ENCODE measurements around the gene CNTNAP1. TPM values are rescaled to one million over a fixed set of nuclear protein-coding genes. Genes with fewer than 3 reads are reported as not detected.

The CNTNAP1 gene
- total and polyA plus RNA-seq, 9 of the 15 experiments (the other 6 are each of a cell fraction or from before 2014, with no cell fraction given): 0.10 to 1.8 (median 0.62) TPM

DNA sequence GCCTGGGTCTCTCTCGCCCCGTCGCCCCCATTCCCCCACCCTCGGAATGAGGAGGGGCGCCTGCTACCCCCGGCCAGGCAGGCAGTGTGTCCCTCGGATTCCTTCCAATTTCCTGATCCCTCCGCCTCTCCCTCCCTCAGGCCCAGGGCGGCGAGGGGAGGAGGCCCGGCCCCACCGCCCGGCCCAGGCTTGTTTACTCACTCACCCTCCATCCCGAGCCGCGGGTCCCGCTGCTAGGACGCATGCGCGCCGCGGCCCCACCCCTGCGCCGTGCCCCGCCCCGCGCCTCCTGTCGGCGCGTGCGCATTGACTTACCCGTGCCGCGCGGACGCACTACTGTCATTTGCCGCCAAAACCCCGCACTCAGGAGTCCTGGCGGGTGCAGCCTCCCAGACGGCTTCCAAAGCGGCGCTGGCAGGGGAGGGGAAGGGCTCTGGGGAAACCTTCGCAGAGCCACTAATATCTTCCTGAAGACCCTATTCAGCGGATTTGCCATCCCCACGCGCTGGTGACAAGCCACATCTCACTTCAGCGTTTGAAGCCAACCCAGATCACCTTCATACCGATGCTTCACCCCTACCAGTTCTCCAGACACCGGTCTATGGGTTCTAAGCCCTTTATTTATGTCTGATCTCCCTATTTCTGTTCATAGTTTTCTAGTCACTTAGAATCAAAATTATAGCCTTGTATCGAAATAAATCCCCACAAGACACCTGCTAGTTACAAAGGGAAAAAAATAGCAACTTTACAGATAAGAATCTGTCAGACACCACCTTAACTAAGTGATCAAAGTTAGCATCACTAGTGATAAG, 62.7 kb downstream of the CNTNAP1 start, which contains the start of gene EZH1 (continued):
- TF ChIP-seq ARID4B (CRISPR knock-in tag; IDR thresholded peaks at IDR 0.05) (no peak; the same call in 1 of the 2 replicates), PHB (CRISPR knock-in tag; IDR thresholded peaks at IDR 0.05) (no peak), HMG20A (CRISPR knock-in tag; conservative IDR thresholded peaks at IDR 0.05) (no peak), PHB2 (IDR thresholded peaks at IDR 0.05; ENCODE audit: low read depth) (no peak), TCF3 (CRISPR knock-in tag; IDR thresholded peaks at IDR 0.05) (no peak), ZNF583 (CRISPR knock-in tag; IDR thresholded peaks at IDR 0.05) (no peak), SAP30 (IDR thresholded peaks at IDR 0.05; ENCODE audit: borderline replicate concordance, insufficient read depth, low read depth, low read length, poor library complexity, severe bottlenecking) (no peak), HDAC6 (IDR thresholded peaks at IDR 0.05; ENCODE audit: low read depth, low read length) (no peak), CREB3 (tag; conservative IDR thresholded peaks at IDR 0.05; ENCODE audit: low read depth) (no peak), ZNF785 (CRISPR knock-in tag; IDR thresholded peaks at IDR 0.05) (no peak), USF1 (CRISPR knock-in tag; IDR thresholded peaks at IDR 0.05) (0 out of 2 replicates have a peak, but pooled peaks have one; percentile 35)
- TF ChIP-seq, protein P1, sequence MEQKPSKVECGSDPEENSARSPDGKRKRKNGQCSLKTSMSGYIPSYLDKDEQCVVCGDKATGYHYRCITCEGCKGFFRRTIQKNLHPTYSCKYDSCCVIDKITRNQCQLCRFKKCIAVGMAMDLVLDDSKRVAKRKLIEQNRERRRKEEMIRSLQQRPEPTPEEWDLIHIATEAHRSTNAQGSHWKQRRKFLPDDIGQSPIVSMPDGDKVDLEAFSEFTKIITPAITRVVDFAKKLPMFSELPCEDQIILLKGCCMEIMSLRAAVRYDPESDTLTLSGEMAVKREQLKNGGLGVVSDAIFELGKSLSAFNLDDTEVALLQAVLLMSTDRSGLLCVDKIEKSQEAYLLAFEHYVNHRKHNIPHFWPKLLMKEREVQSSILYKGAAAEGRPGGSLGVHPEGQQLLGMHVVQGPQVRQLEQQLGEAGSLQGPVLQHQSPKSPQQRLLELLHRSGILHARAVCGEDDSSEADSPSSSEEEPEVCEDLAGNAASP (IDR thresholded peaks at IDR 0.05): no peak
- TF ChIP-seq, protein P2, sequence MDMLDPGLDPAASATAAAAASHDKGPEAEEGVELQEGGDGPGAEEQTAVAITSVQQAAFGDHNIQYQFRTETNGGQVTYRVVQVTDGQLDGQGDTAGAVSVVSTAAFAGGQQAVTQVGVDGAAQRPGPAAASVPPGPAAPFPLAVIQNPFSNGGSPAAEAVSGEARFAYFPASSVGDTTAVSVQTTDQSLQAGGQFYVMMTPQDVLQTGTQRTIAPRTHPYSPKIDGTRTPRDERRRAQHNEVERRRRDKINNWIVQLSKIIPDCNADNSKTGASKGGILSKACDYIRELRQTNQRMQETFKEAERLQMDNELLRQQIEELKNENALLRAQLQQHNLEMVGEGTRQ (CRISPR knock-in tag; IDR thresholded peaks at IDR 0.05): no peak
- TF ChIP-seq, protein P3, sequence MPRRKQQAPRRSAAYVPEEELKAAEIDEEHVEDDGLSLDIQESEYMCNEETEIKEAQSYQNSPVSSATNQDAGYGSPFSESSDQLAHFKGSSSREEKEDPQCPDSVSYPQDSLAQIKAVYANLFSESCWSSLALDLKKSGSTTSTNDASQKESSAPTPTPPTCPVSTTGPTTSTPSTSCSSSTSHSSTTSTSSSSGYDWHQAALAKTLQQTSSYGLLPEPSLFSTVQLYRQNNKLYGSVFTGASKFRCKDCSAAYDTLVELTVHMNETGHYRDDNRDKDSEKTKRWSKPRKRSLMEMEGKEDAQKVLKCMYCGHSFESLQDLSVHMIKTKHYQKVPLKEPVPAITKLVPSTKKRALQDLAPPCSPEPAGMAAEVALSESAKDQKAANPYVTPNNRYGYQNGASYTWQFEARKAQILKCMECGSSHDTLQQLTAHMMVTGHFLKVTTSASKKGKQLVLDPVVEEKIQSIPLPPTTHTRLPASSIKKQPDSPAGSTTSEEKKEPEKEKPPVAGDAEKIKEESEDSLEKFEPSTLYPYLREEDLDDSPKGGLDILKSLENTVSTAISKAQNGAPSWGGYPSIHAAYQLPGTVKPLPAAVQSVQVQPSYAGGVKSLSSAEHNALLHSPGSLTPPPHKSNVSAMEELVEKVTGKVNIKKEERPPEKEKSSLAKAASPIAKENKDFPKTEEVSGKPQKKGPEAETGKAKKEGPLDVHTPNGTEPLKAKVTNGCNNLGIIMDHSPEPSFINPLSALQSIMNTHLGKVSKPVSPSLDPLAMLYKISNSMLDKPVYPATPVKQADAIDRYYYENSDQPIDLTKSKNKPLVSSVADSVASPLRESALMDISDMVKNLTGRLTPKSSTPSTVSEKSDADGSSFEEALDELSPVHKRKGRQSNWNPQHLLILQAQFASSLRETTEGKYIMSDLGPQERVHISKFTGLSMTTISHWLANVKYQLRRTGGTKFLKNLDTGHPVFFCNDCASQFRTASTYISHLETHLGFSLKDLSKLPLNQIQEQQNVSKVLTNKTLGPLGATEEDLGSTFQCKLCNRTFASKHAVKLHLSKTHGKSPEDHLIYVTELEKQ (CRISPR knock-in tag; IDR thresholded peaks at IDR 0.05): peak; percentile 71; the same call in 1 of the 2 replicates

Measured in K562 (cell line).